Renal cortex interstitium (tissue), 11 donors: ENCODE data around the gene CALD1. TPM values are rescaled to one million over a fixed set of nuclear protein-coding genes. Genes with fewer than 3 reads are reported as not detected.
A peak's percentile ranks its signal among the peaks of the same experiment; 100 is the strongest.

Experiments
- DNase-seq, 11 donors: peaks; one replicate each; pipeline ENCODE4 v3.0.0-alpha.2; 2013; ENCODE audit warnings: low read depth in 9 of 11, low spot score in 4 of 11; ENCODE audit errors: extremely low read depth in 1 of 11
- polyA plus RNA-seq, 3 donors: library from polyadenylated mRNA; unstranded; fragments of 120-200 nt; gene quantifications; one replicate each; pipeline ENCODE4 v1.2.1, GENCODE V29; 2013; ENCODE audit not compliant: insufficient read length in 3 of 3

The CALD1 gene
- polyA plus RNA-seq, 3 donors = 220 to 274 (median 274) TPM

- DNase-seq = no peak
Observed at GRCh38 chr7:134835463-134835823, 56.0 kb downstream of the CALD1 start.

GRCh38 chr7:134836447-134836846, 57.0 kb downstream of the CALD1 start:
- DNase-seq = no peak

GRCh38 chr7:134839298-134839697, 59.9 kb downstream of the CALD1 start:
- DNase-seq = no peak

GRCh38 chr7:134842062-134842461, 62.6 kb downstream of the CALD1 start:
- DNase-seq = no peak

- no peak for DNase-seq
Observed at GRCh38 chr7:134842886-134843430, 63.5 kb downstream of the CALD1 start.

- no peak for DNase-seq
Observed at GRCh38 chr7:134844200-134844599, 64.8 kb downstream of the CALD1 start.

GRCh38 chr7:134845461-134845860, 66.0 kb downstream of the CALD1 start:
- no peak for DNase-seq

GRCh38 chr7:134847851-134848588, 68.6 kb downstream of the CALD1 start:
- no peak for DNase-seq

- no peak for DNase-seq
Observed at GRCh38 chr7:134850066-134850465, 70.6 kb downstream of the CALD1 start.

GRCh38 chr7:134851141-134851540, 71.7 kb downstream of the CALD1 start:
- DNase-seq = no peak

- DNase-seq = no peak
Observed at GRCh38 chr7:134852625-134853024, 73.2 kb downstream of the CALD1 start.

- DNase-seq = no peak
Observed at GRCh38 chr7:134854816-134855215, 75.4 kb downstream of the CALD1 start.

- no peak for DNase-seq
Observed at GRCh38 chr7:134855442-134855841, 76.0 kb downstream of the CALD1 start.

GRCh38 chr7:134856091-134856490, 76.7 kb downstream of the CALD1 start:
- no peak for DNase-seq

- DNase-seq = peak in 1 of 11 donors; percentile 48
Observed at GRCh38 chr7:134856691-134857090, 77.3 kb downstream of the CALD1 start.

GRCh38 chr7:134857958-134858357, 78.5 kb downstream of the CALD1 start:
- no peak for DNase-seq

- no peak for DNase-seq
Observed at GRCh38 chr7:134859783-134860182, 80.3 kb downstream of the CALD1 start.

- no peak for DNase-seq
Observed at GRCh38 chr7:134865001-134865845, 85.8 kb downstream of the CALD1 start.

- peak in 8 of 11 donors; percentile 31 to 74 (median 50) for DNase-seq
Observed at GRCh38 chr7:134866617-134867016, 87.2 kb downstream of the CALD1 start.

GRCh38 chr7:134870156-134870555, 90.7 kb downstream of the CALD1 start:
- no peak for DNase-seq
